HG03354 (cell line): ENCODE results near the gene GCN1.
A peak's percentile ranks its signal among the peaks of the same experiment; 100 is the strongest.

ENCODE experiments used
- ATAC-seq: cut with Tn5 transposase; IDR thresholded peaks from one replicate; pipeline ENCODE4 v1.9.1; 2021; ENCODE audit warnings: mild to moderate bottlenecking; ENCODE audit not compliant: unreplicated experiment, poor library complexity, severe bottlenecking

The GCN1 gene

GRCh38 chr12:120230326-120230973, 35.9 kb upstream of the GCN1 start:
- ATAC-seq = no peak

- no peak for ATAC-seq
Measured at GRCh38 chr12:120229487-120230325, 35.2 kb upstream of the GCN1 start.

DNA sequence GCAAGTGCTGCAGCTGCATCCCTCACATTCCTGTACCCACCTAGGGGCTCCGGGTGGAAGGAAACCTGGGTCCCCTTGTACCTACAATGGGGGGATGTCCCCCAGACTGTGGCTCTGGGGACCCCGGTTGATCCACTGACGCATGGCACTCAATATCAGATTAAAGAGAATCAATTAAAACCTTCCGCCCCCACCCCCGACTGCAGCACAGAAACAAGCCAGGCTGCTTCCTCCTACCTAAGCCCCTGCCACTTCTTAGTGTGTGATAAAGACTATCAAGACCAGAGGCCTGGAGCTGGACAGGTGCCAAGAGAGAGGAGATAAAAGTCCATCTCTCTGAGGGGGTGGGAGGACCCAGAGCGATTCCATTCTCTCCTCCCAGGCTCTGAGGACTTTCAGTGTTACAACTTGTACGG, 34.6 kb upstream of the GCN1 start:
- no peak for ATAC-seq

DNA sequence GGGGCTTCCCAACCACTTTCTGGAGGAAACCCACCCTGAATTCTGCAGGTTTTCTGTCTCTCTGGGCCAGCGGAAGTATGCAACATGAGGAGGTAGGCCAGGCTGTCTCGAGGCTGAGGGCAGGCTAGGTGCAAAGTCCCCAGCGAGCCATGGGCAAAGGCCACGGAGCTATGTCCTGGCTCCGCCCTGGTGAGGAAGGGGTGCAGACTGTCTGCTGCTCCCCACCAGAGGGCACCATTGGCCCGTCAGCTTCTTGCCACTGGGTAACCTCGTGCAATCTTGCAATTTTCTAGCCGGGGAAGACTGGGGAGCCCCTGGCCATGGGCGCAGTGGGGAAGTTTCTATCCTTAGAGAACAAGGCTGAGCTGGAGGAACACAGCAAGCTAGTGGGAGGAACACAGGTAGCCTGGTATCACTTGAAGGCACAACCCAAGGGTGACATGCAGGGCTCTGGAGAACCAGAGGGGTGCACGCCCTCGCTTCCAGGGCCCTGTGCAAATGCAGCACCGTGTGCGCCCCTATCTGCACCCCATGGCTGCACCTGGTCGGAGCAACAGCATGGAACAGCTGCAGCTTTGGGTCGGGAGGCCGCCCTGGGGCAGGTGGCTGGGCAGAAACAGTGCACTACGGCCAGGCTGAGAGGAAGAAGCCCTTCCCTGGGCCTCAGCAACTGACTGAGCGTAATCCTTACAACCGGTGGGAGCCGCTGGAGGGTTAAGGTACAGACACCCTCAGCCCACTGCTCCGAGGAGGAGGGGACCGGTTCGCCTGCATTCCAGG, 34.0 kb upstream of the GCN1 start:
- ATAC-seq = peak; percentile 68

- no peak for ATAC-seq
Measured at GRCh38 chr12:120228041-120228290, 33.5 kb upstream of the GCN1 start.

DNA sequence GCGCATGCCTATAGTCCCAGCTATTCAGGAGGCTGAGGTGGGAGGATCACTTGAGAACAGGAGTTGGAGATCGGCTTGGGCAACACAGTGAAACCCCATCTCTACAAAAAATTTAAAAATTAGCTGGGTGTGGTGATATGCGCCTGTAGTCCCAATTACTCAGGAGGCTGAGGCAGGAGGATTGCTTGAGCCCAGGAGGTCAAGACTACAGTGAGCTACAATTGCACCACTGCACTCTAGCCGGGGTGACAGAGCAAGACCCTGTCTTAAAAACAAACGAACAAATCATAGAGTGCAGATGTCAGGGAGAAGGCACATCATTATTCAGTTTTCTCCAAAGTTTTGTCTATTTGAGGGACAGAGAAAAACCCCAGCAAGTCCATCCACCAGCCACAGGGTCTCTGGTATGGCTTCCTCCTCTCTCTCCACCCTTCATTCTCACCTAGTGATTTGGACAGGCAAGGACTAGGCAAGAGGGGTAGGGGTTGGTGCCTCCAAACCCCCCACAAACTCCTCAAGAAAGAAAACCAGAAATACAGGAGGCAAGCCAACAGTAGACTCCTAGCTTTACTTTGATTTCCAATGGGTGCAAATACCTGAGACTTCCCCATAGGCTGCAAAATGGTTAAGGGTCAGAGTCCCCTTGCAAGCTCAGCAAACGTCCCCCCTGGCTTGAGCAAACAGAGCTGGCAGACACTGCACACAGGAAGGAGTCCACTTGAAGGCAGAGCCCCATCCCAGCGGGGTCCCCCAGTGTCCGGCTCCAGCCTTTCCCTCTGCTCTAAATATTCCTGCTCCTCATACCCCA, 32.9 kb upstream of the GCN1 start:
- ATAC-seq = no peak

GRCh38 chr12:120225852-120226640, 31.5 kb upstream of the GCN1 start:
- ATAC-seq = no peak

GRCh38 chr12:120225200-120225558, 30.7 kb upstream of the GCN1 start:
- no peak for ATAC-seq

DNA sequence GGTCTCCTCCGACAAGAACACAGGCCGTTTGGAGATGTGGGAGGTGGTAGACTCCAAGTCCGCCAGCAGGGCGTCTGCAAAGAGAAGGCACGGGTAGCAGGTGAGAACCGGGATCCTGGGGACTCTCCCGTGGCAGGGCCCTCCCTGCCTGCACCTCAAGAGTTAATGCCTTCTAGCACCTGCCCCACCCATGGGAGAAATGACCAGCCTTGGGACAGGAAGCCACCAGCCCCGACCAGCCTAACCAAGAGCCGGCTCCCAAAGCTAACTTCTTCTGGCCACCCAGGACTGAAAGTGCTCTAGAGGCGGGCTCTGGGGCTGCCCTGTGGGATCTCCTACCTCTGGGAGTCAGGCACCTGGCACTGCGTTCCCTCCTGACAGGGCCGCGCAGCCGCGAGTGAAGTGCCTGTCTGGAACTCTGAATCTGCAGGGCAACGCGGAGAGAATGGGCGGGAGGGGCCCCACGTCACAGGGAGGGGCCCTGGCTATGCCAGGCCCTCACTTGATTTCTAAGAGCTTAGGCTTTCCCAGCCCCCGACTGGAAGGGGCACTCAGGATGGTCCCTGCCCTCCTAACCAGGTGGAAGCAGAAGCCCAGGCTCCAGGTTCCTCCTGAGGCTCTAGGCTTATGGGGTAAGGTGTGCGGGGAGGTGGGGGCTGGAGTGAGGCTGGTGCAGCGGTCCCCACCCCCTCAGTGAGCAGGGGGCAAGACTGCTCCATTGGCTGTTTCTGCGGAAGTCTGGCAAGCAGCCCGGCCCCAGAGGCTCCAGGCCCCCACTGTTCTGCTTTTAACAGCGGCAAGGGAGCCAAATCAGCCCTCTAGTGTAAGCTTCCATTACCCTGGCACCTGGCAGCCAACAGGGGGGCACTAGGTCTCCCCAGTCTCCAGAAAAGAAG, 30.0 kb upstream of the GCN1 start:
- ATAC-seq = no peak

DNA sequence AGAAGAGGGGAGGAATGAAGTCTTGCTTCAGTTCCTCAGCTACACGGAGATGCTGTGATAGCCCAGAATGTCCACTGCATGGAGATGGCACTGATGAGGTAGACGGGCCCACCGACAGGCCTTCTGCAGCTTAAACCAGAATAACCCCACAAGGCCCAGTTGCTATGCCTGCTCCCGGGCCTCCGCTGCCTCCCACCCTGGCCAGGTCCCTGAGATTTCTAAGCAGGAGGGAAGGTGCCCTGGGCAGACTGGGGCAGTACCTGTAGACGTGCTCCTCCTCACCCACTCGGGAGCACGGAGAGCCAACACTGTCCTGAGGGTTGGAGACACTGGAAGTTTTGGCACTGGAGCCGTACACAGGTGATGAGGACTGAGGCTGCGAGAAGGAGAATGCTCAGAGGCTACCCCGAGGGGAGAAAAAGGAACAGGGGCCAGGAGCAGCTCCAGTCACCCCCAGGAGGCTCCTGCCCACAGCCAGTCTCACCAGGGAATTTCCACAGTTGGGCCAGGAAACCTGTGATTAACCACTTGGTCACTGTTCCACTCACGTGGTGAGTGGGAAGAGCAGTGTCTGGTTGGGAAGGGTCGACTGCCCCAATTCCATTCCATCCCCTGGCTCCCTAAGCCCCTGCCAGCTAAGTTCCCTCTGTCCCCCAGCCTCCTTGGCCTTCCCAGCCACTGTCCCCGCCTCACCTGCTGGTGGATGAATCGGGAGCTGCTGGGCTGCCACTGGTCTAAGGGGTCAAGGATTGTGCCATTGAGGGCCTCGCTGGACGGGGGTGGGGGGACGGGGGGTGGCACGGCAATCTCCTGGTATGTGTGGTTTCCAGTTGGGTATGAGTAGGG, 29.2 kb upstream of the GCN1 start:
- ATAC-seq = no peak

GRCh38 chr12:120222288-120222832, 27.8 kb upstream of the GCN1 start:
- ATAC-seq = no peak

GRCh38 chr12:120221576-120221900, 27.0 kb upstream of the GCN1 start:
- no peak for ATAC-seq

DNA sequence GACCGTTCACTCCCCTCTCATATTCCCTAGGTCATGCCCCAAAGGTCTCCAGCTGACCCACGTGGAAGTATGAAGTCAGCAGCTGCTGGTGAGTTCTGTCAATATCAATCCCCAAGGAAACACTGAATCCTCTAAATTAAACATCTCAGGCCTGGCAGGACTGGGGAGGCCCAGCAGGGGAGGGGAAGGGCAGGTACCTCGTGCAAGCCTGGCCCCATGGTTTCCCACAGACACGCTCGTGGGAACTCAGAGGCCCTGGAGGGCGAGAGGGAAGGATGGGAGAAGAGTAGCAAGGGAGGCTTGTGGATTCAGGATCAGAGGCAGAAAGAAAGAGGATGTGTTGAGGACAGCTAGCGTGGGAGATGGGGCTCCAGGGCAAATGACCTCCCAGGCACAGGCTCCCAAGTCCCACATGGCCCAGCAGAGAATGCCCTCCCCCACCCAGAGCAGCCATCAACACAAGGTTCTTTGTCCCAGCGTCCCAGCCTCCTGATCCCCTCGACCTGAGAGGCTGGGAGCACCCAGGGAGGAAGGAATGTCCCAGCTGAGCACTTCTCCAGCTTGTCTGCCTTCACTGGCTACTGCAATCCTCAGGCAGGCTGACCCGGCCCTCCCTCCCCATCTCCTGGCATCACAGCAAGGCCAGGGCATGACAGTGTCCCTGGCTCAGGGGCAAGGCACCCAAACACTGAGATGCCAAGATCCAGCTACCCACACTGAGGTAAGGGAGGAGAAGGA, 26.5 kb upstream of the GCN1 start:
- ATAC-seq = no peak

DNA sequence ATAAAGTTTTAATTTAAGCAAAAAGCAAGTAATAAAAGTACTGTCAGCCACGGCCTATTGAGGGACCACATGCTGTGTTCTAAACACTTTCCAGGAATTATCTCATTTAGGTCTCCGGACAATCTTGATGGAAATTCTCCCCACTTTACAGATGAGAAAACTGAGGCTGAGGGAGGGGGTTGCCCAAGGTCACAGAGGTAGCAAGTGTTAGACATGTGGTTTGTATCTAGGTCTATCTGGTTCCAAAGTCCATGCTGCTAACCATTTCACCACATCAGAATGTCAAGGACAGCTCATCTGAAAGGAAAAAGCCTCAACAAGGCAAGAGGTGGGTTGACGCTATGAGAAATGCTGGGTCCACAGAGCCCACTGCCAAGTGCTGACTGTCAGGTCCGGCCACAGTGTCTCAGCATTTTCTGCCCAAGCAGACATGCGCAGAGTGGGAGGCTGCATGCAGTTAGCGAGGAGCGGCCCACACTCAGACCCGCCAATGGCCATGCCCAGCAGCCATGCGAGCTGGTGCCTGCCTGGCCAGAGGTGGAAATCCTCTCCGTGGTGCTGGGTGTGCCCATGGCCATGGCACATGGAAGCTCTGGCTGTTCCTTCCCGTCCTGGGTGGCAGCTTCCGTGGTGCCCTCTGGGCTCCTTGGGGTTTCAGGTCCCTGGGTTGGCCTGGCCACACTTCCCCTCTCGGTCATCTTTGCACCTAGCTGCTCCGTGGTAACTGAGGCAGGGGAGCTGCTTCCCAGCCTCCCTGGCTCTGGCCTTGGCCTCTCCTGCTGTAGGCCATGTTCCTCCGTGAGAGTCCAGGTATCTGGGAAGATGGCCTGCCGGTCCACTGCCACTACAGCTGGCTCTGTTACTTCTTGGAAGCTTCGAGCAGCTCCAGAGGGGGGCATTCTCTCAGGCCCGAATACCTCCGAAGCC, 24.4 kb upstream of the GCN1 start:
- ATAC-seq = no peak

DNA sequence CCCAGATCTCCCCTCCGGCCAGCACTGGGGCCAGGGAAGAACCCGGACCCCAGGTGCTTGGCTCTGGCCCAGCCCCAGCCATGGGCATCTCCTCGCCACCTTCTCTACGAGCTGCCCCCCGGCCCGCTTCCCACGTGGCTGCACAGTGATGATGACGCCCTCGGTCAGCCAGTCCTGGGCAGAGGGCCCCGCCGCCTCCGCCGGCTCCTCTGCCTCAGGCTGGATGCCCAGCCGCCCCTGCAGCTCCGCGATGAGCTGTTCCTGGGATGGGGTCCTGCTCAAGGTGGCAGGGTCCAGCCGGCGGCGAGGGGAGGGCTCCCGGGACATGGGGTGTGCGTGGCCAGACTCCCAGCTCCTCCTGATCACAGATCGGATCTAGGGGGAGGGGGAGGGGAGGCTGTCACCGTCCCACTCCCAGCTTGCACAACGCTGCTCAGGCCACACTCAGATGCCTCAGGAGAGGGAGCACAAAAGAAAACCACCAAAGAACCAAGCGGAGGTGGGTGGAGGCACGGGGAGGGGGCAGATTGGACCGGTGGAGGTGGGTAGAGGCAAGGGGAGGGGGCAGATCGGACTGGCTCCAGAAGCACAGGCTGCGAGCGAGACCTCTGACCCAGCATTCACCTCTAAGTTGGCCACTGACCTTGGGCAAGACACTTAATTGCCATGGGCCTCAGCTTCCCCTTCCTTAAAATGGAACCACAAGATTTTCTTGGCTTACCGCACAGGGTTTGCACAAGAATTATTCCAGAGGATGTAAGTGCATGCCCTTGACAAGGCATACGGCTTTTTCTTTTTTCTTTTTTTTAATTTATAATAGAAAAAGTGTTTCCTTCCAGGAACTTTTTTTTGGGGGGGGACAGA, 22.5 kb upstream of the GCN1 start:
- ATAC-seq = no peak
